ENCODE measurements around the gene NUDT9.
A peak's percentile ranks its signal among the peaks of the same experiment; 100 is the strongest.
"Not testable (repeated sequence)": the region's sequence is repeated elsewhere in the genome, so short reads cannot be mapped to it uniquely, and the experiment has no call there.

The NUDT9 gene, protein sequence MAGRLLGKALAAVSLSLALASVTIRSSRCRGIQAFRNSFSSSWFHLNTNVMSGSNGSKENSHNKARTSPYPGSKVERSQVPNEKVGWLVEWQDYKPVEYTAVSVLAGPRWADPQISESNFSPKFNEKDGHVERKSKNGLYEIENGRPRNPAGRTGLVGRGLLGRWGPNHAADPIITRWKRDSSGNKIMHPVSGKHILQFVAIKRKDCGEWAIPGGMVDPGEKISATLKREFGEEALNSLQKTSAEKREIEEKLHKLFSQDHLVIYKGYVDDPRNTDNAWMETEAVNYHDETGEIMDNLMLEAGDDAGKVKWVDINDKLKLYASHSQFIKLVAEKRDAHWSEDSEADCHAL

DNA sequence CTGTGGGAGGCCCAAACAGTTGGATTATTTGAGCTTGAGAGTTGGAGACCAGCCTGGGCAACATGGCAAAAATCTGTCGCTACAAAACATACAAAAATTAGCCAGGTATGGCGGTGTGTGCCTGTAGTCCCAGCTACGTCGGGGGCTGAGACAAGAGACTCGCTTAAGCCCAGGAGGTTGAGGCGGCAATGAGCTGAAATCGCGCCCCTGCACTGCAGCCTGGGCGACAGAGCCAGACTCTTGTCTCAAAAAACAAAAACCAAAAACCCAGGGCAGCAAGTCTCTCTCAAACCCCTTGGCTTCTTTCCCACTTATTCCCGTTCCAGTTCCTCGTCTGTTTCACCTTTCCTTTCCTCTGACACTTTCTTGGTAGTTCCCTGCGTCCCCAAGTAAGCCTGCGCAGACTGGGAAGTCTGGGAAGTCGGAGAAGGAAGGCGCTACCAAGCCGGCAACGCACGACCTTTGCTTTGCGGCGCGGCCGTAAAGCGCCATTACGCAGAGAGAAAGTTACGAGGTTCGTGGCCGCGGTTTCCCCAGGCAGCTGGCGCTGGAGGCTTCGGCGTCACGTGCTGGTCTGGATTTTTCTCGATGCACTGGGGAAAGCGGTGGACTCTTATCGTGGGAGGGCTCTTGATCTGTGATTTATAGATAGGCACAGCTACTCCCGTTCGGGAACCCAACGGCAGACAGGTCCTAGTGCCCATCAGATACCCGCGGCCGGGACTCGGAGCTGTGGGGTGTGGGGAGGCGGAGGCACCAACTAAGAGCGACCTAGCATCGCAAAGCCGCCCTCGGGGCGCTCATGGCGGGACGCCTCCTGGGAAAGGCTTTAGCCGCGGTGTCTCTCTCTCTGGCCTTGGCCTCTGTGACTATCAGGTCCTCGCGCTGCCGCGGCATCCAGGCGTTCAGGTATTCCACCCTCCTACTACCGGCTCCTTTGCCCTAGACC, at the start of gene NUDT9:
Gene NUDT9 (plus strand): TSS at position 470 of the 949 bp plus-strand sequence. CDS start 333 bp downstream, at position 803.
- DNase-seq (ENCODE audit: low read depth in 2 of 2), result peak; percentile 70 to 76

DNA sequence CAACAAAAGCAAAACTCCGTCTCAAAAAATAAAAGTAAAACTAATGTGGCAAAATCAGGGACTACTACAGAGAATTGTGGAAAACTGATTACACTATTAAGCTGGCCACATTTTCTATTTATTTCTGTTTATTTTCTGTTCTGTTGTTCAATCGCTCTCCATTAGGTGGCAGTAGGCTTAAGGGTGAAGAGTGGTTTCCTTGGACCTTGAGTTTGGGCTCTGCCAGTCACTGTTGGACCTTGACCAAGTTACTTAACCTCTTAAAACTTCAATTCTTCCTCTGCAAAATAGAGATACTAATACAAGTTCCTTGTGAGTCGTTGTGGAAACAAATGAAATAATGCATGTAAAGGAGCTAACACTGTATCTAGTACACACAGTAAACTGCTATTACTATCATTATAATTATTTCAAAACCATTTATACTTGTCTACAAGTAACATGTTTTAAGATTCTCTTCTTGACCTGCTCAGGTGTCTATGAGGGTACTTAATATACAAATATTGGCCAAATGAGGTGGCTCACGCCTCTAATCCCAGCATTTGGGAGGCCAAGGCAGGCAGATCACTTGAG, 46.6 kb upstream of the NUDT9 start:
- DNase-seq (ENCODE audit: low read depth in 2 of 2), result no peak

DNA sequence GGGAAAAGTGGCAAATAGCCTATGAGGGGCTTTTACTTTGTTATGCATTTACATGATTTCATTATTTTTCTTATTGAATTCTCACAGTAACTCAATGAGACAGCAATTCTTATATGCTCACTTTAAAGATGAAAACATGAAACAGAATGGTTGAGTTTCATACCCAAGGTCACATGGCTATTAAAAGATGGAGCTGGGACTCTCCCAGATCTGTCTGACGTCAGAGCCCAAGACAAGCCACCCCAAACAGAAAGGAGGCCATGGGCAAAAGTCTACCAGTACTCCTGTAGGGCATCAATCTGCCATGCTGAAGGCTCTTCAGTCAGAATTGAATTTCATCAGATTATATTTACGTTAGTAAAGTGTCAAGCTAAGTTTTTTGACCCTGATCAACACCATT, 44.6 kb upstream of the NUDT9 start:
- no peak for DNase-seq (ENCODE audit: low read depth in 2 of 2)

DNA sequence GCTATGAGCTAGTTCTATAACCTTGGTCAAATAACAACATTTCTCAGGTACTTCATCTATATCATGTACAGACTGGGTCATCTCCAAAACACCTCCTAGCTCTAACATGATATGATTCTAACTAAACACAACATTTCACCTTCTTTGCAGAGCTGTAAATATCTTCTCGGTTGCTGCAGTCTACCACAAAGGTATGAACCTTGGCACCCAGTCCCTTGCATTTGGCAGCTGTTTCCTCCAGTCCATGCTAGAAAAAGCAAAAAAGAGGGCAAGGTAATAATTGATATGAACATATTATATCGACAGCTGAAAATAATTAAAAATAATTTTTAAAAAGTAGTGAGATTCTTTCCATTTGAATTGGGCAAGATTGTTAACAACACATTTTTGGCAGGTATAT, 40.3 kb upstream of the NUDT9 start:
- no peak for DNase-seq (ENCODE audit: low read depth in 2 of 2)

DNA sequence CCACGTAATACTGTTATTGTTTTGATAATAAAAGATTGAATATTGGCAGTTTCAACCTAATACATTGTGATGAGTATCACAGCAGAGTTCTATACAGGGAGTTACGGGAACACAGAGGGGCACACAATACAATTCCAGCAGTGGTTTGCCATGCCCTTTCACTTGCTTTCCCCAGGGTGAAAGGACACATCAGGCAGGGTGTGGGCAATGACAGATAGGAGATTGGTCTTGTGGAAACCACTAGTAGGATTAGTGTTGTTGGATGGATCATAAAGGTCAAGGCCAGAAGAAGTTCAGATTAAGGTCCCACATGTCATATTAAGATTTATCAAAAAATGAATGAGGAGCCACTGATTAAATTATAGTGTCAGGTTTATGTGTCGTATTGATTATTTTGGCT, 39.4 kb upstream of the NUDT9 start:
- DNase-seq (ENCODE audit: low read depth in 2 of 2), result no peak

DNA sequence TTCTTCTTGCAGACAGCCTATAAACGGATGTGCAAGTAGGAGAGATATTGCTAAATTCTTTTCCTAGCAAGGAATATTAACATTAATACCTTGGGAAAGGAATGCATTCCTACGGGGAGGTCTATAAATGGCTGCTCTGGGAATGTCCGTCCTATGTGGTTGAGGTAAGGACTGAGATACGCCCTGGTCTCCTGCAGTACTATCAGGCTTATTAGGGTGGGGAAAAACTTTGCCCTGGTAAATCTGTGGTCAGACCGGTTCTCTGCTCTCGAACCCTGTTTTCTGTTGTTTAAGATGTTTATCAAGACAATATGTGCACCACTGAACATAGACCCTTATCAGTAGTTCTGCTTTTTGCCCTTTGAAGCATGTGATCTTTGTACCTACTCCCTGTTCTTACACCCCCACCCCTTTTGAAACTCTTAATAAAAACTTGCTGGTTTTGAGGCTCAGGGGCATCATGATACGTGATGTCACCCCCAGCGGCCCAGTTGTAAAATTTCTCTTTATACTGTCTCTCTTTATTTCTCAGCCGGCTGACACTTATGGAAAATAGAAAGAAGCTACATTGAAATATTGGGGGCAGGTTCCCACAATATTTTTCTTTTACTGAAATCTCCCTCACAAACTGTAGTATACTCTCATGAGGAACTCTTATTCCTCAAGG, 37.8 kb upstream of the NUDT9 start:
- not testable (repeated sequence) for DNase-seq (ENCODE audit: low read depth in 2 of 2)

DNA sequence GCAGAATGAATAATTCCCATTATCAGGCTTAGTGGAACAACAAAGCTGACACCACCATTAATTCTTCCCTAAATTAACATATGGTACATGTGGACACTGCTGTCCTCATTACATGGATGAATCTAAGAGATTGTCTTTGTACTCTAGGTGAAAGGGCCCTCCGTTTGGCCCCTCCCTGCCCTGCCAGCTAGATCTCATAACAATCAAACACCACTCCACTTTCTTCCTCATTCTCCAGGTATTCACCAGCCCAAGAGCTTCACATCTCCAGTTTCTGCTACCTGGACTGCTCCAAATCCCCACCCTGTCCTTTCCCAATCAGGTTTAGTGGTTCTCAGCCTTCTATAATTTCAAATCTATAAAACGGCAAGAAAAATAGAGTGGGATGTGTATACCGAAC, 35.1 kb upstream of the NUDT9 start:
- no peak for DNase-seq (ENCODE audit: low read depth in 2 of 2)

DNA sequence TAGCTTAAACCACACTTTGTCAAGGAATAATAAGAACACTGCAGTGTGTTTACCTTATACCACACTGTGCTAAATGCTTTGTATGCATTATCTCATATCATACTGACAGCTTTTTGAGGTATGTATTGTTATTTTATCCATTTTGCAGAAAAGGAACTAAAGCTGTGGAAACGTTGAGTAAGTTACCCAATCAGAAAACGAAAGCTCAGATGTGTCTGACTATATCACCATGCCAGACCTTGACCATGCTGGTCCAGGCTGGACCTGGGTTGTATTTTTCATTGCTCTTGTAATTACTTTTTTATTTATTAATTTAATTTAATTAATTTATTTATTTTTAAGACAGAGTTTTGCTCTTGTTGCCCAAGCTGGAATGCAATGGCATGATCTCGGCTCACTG, 33.5 kb upstream of the NUDT9 start:
- no peak for DNase-seq (ENCODE audit: low read depth in 2 of 2)

DNA sequence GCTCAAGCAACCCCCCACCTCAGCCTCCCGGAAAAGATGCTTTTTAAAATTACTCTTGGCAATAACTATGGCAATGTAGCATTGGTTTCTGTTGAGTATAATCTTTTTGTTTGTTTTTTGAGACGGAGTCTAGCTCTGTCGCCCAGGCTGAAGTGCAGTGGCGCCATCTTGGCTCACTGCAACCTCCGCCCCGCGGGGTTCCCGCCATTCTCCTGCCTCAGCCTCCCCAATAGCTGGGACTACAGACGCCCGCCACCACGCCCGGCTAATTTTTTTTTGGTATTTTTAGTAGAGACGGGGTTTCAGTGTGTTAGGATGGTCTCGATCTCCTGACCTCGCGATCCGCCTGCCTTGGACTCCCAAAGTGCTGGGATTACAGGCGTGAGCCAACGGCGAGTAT, 32.3 kb upstream of the NUDT9 start:
- not testable (repeated sequence) for DNase-seq (ENCODE audit: low read depth in 2 of 2)

DNA sequence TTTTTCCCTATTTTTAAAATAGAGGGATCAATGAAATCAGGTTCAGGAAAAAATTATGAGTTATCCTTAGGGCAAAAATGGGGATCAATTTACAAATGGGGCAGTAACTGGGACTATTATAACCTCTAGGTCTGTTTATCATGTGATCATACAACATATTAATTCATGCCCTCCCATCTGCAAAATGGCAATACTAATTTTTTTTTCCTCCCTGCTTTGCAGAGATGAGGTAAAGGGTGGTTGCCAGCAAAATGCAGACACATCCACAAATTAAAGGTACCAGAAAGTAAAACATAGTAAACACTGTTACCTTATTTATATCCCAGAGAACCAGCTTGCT, 31.9 kb upstream of the NUDT9 start:
- DNase-seq (ENCODE audit: low read depth in 2 of 2), result no peak

DNA sequence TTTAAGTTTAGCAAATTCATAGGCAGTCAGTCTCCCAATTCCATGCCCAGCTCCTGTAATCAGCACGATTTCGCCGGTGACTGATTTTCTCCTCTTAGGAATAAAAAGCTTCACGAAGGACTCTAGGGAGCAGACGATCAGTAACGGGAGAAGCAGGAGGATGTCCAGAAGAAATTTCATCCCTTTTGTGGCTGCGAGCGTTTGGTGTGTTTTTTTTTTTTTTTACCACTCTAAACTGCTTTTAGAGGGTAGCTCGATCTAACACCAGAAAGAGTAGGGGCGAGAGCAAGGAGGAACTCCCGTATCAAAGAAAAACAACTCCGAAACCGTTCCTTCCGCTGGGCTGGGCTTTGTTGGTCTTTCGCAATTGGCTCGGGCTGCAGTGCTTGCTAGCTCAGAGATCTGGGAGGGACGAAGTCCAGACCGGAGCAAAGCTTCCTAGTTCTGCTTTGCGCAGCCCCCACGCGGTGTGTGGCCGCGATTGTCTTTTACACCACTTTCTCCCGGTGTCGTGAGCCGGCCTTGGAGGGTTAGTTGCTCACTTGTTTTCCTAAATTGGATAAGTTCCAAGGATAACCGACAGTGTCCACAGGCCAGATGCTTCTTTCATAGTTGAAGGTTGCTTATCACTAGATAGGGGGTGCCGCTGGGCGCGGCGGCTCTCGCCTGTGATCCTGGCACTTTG, 31.3 kb upstream of the NUDT9 start, which contains the start of gene HSD17B11:
Gene HSD17B11 (minus strand): TSS at position 298 of the 685 bp plus-strand sequence. CDS start 118 bp downstream, at position 180.
- peak; percentile 55 to 58 for DNase-seq (ENCODE audit: low read depth in 2 of 2)

DNA sequence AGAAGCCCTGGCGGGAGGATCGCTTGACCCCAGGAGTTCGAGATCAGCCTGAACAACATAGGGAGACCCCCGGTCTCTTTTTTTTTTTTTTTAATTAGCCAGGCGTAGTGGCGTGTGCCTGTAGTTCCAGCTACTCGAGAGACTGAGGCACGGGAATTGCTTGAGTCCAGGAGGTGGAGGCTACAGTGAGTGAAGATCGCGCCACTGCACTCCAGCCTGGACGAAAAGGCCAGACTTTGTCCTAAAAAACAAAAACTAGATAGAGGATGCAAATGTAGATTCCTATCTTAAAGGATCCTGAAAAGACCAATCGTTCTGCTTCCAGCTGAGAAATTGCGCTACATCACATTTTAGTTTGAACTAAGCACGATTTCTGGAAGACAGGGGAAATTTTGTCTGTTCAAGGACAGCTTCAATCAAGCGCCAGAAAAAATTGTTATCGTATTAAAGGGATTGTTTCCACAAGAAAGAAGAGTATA, 30.8 kb upstream of the NUDT9 start:
- no peak for DNase-seq (ENCODE audit: low read depth in 2 of 2)

DNA sequence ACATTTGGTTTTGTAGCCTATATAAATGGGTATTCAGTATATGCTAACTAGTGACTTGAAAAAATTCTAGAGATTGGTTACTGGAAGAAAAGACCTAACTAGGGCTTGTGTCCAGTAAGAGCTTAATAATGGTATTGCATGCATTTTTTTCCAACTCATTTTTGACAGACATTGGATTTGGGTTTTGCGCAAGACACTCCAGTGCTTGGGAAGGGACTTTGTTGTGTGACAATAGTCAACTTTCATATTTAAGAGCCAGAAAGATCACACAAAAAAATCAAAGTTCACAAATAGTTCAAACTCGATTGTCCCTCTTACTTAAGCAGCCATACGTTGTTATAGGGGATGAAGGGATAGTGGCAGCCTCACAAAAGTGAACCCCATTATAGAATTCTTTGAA, 30.2 kb upstream of the NUDT9 start:
- DNase-seq (ENCODE audit: low read depth in 2 of 2), result no peak

DNA sequence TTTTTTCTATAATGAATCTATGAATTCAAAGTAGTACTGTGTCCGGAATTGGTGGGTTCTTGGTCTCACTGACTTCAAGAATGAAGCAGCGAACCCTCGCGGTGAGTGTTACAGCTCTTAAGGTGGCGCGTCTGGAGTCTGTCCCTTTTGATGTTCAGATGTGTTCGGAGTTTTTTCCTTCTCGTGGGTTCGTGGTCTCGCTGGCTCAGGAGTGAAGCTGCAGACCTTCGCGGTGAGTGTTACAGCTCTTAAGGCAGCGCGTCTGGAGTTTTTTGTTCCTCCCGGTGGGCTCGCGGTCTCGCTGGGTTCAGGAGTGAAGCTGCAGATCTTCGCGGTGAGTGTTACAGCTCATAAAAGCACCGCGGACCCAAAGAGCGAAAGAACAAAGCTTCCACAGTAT, 27.3 kb upstream of the NUDT9 start:
- not testable (repeated sequence) for DNase-seq (ENCODE audit: low read depth in 2 of 2)

DNA sequence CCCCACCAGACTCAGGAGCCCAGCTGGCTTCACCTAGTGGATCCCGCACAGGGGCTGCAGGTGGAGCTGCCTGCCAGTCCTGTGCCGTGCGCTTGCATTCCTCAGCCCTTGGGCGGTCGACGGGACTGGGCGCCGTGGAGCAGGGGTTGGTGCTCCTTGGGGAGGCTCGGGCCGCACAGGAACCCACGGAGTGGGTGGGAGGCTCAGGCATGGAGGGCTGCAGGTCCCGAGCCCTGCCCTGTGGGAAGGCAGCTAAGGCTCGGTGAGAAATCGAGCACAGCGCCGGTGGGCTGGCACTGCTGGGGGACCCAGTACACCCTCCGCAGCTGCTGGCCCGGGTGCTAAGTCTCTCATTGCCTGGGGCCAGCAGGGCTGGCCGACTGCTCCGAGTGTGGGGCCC, 26.5 kb upstream of the NUDT9 start:
- DNase-seq (ENCODE audit: low read depth in 2 of 2), result not testable (repeated sequence)

DNA sequence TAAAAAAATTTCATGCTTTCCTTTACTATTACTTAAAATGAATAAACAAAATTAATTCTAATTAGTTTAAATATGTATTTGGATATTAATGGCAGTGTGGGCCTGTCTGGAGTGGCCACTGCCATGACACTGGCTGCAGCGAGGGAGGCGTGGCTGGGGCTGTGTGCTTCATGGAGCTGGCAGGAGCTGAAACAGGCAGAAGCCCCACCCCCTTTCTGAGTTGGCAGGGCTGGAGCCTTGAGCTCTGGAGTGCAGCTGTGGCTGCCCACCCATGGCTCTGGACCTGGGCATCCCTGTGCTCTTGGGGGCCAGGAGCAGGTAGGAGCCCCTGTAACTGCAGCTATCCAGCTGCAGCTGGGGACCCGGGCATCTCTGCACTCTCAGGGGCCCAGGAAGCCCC, 23.2 kb upstream of the NUDT9 start:
- no peak for DNase-seq (ENCODE audit: low read depth in 2 of 2)

DNA sequence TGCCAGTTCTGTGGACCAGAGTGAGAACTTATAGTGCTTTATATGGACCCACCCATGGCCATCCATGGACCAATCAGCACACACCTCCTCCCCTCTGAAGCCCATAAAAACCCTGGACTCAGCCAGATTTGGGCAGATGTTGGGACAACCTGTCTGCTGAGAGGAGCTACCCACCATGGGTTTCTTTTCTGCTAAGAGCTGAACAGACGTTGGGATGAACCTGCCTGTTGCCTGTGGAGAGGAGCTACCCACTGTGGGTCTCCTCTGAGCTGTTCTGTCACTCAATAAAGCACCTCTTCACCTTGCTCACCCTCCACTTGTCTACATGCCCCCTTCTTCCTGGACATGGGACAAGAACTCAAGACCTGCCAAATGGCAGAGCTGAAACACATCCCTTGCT, 22.4 kb upstream of the NUDT9 start:
- DNase-seq (ENCODE audit: low read depth in 2 of 2), result no peak

DNA sequence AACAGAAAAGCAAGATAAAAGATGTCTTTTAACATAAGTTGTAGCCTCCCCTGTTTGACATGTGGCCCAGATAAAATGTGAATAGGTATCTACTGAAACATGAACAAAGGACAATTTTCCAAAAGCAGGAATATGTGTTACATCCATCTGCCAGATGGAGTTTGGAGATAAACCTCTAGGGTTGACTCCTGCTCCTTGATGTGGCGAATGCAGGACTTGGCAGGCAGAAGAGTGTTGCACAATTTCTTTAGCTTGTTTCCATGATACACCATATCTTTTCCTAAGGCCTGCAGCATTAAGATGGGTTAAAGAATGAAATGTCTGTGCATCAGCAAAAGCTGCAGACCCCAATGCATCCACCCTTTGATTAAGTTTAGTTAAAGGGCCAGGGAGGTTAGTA, 18.6 kb upstream of the NUDT9 start:
- not testable (repeated sequence) for DNase-seq (ENCODE audit: low read depth in 2 of 2)

DNA sequence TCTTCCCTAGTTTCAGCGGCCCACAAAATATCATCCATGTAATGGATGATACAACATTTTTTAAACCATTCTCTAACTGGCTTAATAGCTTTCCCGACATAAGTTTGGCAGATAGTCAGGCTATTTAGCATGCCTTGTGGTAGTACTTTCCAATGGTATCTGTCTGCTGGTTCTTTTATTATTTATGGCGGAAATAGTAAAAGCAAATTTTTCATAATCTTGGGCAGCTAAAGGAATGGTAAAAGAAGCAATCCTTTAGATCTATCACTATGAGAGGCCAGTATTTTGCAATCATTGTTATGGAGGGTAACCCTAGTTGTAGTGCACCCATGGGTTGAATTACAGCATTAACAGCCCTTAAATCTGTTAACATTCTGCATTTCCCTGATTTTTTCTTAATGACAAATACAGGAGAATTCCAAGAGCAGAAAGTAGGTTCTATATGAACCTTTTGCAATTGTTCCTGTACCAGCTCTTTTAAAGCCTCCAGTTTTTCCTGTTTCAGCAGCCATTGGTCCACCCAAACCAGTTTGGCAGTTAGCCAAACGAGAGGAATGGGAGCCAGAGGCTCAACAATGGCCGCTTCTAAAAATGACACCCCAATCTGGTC, 17.1 kb upstream of the NUDT9 start:
- no peak for DNase-seq (ENCODE audit: low read depth in 2 of 2)

DNA sequence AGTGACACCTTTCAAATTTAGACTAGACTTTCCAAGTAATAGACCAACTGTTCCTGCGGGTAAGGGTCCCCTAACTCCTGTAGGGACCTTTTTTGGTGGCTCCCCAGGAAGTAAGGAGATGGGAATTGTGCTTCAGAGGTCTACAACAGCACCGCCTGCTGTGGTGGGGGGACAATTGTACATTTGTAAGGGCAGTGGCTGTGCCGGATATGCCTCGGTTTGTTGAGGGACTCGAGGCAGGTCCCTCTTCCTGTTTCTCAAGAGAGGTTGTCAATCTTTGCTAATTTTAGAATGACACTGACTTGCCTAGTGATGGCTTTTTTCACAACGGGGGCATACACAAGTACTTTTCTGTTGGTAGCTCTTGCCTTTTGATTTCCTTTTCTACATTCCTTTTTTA, 15.9 kb upstream of the NUDT9 start:
- DNase-seq (ENCODE audit: low read depth in 2 of 2), result no peak

DNA sequence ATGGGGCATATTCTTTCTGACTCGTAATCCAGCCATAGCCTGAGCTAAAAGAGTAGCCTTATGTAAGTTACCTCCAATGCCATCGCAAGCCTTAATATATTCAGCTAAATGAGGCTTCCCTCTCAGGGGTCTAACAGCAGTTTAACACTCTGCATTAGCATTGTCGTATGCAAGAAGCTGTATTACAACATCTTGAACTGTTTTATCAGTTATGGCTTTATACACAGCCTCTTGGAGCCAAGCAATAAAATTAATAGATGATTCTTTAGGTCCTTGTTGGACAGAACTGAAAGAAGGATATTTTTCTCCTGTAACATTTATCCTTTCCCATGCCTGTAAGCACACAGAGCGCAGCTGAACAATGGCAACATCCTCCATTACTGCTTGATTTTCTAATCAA, 15.5 kb upstream of the NUDT9 start:
- not testable (repeated sequence) for DNase-seq (ENCODE audit: low read depth in 2 of 2)
